Smooth muscle cell (in vitro differentiated cells): ENCODE results near the gene BICRAL. TPM values are rescaled to one million over a fixed set of nuclear protein-coding genes. Genes with fewer than 3 reads are reported as not detected.
"Not testable (repeated sequence)": the region's sequence is repeated elsewhere in the genome, so short reads cannot be mapped to it uniquely, and the experiment has no call there.

ENCODE experiments used
- DNase-seq: peaks from one replicate; lab custom pipeline; 2025; ENCODE audit not compliant: unreplicated experiment; lab: John Stamatoyannopoulos, UW
- H2AFZ ChIP-seq: fragments of 200-600 bp; sonication (generic); 2 replicates; pipeline ENCODE4 v1.6.0; 2016; ENCODE audit warnings: antibody characterized with exemption, low read depth, mild to moderate bottlenecking
- H3F3A ChIP-seq: fragments of 200-600 bp; sonication (generic); 2 replicates; pipeline ENCODE4 v1.6.0; 2017; ENCODE audit warnings: antibody characterized with exemption, low read depth
- H3K27ac ChIP-seq: fragments of 200-600 bp; sonication (generic); 2 replicates; pipeline ENCODE4 v1.5.1; 2016; ENCODE audit warnings: low read depth, mild to moderate bottlenecking
- H3K27me3 ChIP-seq: fragments of 200-600 bp; sonication (generic); 2 replicates; pipeline ENCODE4 v1.6.1; 2016; ENCODE audit warnings: low read depth, mild to moderate bottlenecking
- H3K36me3 ChIP-seq: fragments of 200-600 bp; sonication (generic); 2 replicates; pipeline ENCODE4 v1.5.1; 2016; ENCODE audit warnings: low read depth
- H3K4me1 ChIP-seq: fragments of 200-600 bp; sonication (generic); 2 replicates; pipeline ENCODE4 v1.5.1; 2016; ENCODE audit warnings: low read depth
- H3K4me2 ChIP-seq: fragments of 200-600 bp; sonication (generic); 2 replicates; pipeline ENCODE4 v1.6.0; 2016; ENCODE audit warnings: mild to moderate bottlenecking
- H3K4me3 ChIP-seq: fragments of 200-600 bp; sonication (generic); 2 replicates; pipeline ENCODE4 v1.5.1; 2016; ENCODE audit warnings: mild to moderate bottlenecking
- H3K79me2 ChIP-seq: fragments of 200-600 bp; sonication (generic); 2 replicates; pipeline ENCODE4 v1.6.0; 2016; ENCODE audit warnings: low read depth, mild to moderate bottlenecking
- H3K9ac ChIP-seq: fragments of 200-600 bp; sonication (generic); 2 replicates; pipeline ENCODE4 v1.6.0; 2016; ENCODE audit warnings: low read depth
- H3K9me3 ChIP-seq: fragments of 200-600 bp; sonication (generic); replicated peaks from 2 replicates; pipeline ENCODE4 v1.5.1; 2016; ENCODE audit warnings: low read depth
- H4K20me1 ChIP-seq: fragments of 200-600 bp; sonication (generic); 2 replicates; pipeline ENCODE4 v1.6.0; 2016; ENCODE audit warnings: low read depth
- WGBS: methylation state at CpG from one replicate; pipeline ENCODE4 v1.1.7; 2016; ENCODE audit warnings: low lambda C conversion rate; 5-methylcytosine and 5-hydroxymethylcytosine counted together
- polyA plus RNA-seq: library from polyadenylated mRNA; unstranded; fragments of >200 nt; fragmentation: Nextera tagmentation; extraction: Ambion mirVana; gene quantifications from 2 replicates; pipeline ENCODE4 v1.2.1, GENCODE V29; 2016
- total RNA-seq: library from RNA; depleted of rRNA; stranded (reverse); fragments of >200 nt; gene quantifications from 2 replicates; pipeline ENCODE4 v1.2.3, GENCODE V29; 2014
- TF ChIP-seq, protein P1 (sequence below): fragments of 200-600 bp; sonication (generic); IDR thresholded peaks from 2 replicates; pipeline ENCODE4 v1.5.1; 2017; ENCODE audit warnings: borderline replicate concordance, mild to moderate bottlenecking, antibody characterized with exemption; ENCODE audit not compliant: insufficient read depth, poor library complexity, severe bottlenecking

BICRAL gene
- total and polyA plus RNA-seq, 2 experiments from 2014 or later = 1.4 to 7.9 TPM

GRCh38 chr6:42769836-42770235 lies 12.0 kb upstream of the BICRAL start:
- TF ChIP-seq, protein P1, sequence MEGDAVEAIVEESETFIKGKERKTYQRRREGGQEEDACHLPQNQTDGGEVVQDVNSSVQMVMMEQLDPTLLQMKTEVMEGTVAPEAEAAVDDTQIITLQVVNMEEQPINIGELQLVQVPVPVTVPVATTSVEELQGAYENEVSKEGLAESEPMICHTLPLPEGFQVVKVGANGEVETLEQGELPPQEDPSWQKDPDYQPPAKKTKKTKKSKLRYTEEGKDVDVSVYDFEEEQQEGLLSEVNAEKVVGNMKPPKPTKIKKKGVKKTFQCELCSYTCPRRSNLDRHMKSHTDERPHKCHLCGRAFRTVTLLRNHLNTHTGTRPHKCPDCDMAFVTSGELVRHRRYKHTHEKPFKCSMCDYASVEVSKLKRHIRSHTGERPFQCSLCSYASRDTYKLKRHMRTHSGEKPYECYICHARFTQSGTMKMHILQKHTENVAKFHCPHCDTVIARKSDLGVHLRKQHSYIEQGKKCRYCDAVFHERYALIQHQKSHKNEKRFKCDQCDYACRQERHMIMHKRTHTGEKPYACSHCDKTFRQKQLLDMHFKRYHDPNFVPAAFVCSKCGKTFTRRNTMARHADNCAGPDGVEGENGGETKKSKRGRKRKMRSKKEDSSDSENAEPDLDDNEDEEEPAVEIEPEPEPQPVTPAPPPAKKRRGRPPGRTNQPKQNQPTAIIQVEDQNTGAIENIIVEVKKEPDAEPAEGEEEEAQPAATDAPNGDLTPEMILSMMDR = no peak
- H3K4me3 ChIP-seq = no peak overlapping the region
- H3K4me2 ChIP-seq = no peak overlapping the region
- no peaks in the 10 kb centered on the region for H4K20me1 ChIP-seq
- H3K9me3 ChIP-seq = no peaks in the 10 kb centered on the region
- H3K36me3 ChIP-seq = no peaks in the 10 kb centered on the region
- DNase-seq = no peak
- 98% methylated on average over 2 of the region's 2 CpGs for WGBS
- no peak overlapping the region for H2AFZ ChIP-seq
- H3K27ac ChIP-seq = no peak overlapping the region
- H3F3A ChIP-seq = no peaks in the 10 kb centered on the region
- no peak overlapping the region for H3K9ac ChIP-seq
- no peaks in the 10 kb centered on the region for H3K79me2 ChIP-seq
- H3K4me1 ChIP-seq = peaks cover 11% of the 10 kb centered on the region
- peaks cover 4% of the 10 kb centered on the region for H3K27me3 ChIP-seq

DNA sequence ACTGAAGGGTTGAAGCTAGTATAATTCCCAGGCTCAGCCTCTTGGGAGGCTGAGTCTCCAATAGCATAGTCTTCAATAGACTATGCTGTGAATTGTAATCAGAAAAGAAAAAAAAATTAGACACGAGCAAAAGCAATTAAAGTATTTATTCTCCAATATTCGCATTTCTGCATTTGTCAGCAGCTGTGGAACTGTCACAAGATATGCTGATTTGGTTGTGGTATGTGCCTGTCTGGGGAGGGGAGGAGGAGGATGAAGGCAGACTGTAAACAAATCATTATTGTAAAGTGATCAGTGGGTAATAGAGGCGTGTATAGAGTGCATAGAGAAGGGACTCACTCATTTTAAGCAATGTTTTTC lies 10.1 kb upstream of the BICRAL start:
- Histone ChIP-seq H4K20me1 (no peaks in the 10 kb centered on the region), H3K79me2 (no peaks in the 10 kb centered on the region), H3K9me3 (no peaks in the 10 kb centered on the region), H2AFZ (no peak overlapping the region), H3K9ac (no peak overlapping the region), H3K27me3 (peaks cover 4% of the 10 kb centered on the region), H3K4me1 (peaks cover 11% of the 10 kb centered on the region), H3K27ac (no peak overlapping the region), H3K4me2 (peak overlapping the region; percentile 81), H3K36me3 (no peaks in the 10 kb centered on the region), H3K4me3 (no peak overlapping the region), H3F3A (no peaks in the 10 kb centered on the region)
- no peak for DNase-seq
- 60% methylated on average over 3 of the region's 3 CpGs for WGBS
- TF ChIP-seq, protein P1 = no peak

DNA sequence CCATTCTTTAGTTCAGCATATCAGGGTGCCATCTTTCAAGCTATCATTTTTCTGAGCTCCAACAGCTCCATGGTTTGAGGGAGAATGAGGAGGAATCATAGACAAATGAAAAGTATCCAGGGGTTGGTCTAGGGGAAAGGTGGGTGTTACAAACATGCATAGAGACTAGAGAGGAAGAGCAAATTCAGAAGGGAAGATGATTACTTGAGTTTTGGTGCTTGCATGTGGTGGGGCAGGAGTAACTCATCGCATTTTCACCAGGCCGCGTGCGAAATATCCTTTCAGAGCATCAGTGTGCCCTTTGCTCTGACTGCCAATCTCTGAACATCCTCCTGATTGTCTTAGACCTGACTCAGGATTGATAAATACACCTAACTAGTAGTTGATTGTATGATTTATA lies 7.7 kb upstream of the BICRAL start:
- Histone ChIP-seq H2AFZ (no peak overlapping the region), H3K9ac (no peak overlapping the region), H3K4me3 (no peak overlapping the region), H3K4me1 (peaks cover 11% of the 10 kb centered on the region), H3K4me2 (no peak overlapping the region), H3F3A (no peaks in the 10 kb centered on the region), H3K27ac (no peak overlapping the region), H3K79me2 (no peaks in the 10 kb centered on the region), H4K20me1 (no peaks in the 10 kb centered on the region), H3K36me3 (no peaks in the 10 kb centered on the region), H3K27me3 (peaks cover 4% of the 10 kb centered on the region), H3K9me3 (no peaks in the 10 kb centered on the region)
- TF ChIP-seq, protein P1 = no peak
- no peak for DNase-seq
- WGBS = 100% methylated on average over 4 of the region's 4 CpGs

GRCh38 chr6:42774821-42775487 lies 6.9 kb upstream of the BICRAL start:
- 96% methylated on average over 10 of the region's 10 CpGs for WGBS
- peaks cover 11% of the 10 kb centered on the region for H3K4me1 ChIP-seq
- not testable (repeated sequence) for H3K36me3 ChIP-seq, H3K79me2 ChIP-seq, H4K20me1 ChIP-seq, H3K9me3 ChIP-seq, DNase-seq, H3K4me2 ChIP-seq, H3K9ac ChIP-seq, H2AFZ ChIP-seq, H3F3A ChIP-seq, H3K27ac ChIP-seq, H3K27me3 ChIP-seq, H3K4me3 ChIP-seq
